Activated CD4-positive, CD25-positive, alpha-beta regulatory T cell treated with anti-CD3 and anti-CD28 coated beads, Interleukin-2, amount 50 U/mL, for 72 hours (primary cell): ENCODE data around the gene VRK1.
A peak's percentile ranks its signal among the peaks of the same experiment; 100 is the strongest.
"Not testable (repeated sequence)": the region's sequence is repeated elsewhere in the genome, so short reads cannot be mapped to it uniquely, and the experiment has no call there.

Experiments
- DNase-seq: peaks from one replicate; pipeline ENCODE4 v3.0.0; 2021

VRK1 gene

GRCh38 chr14:96796851-96797581 lies at the start of gene VRK1:
Gene VRK1 (plus strand): TSS chr14:96797382. CDS start chr14:96833472, 36,090 bp downstream.
- DNase-seq, result peak; percentile 94

- DNase-seq, result no peak
These were observed 49.6 kb upstream of the VRK1 start for GRCh38 chr14:96747608-96748007.

- DNase-seq, result no peak
These were observed 48.8 kb upstream of the VRK1 start for GRCh38 chr14:96748362-96748761.

- DNase-seq, result no peak
These were observed 45.7 kb upstream of the VRK1 start for GRCh38 chr14:96751505-96751904.

GRCh38 chr14:96752125-96752524 lies 45.1 kb upstream of the VRK1 start:
- DNase-seq, result no peak

- no peak for DNase-seq
These were observed 44.6 kb upstream of the VRK1 start for GRCh38 chr14:96752594-96752993.

GRCh38 chr14:96754162-96754844 lies 42.9 kb upstream of the VRK1 start:
- no peak for DNase-seq

- DNase-seq, result no peak
These were observed 42.4 kb upstream of the VRK1 start for GRCh38 chr14:96754845-96755184.

- no peak for DNase-seq
These were observed 40.4 kb upstream of the VRK1 start for GRCh38 chr14:96756745-96757144.

GRCh38 chr14:96757456-96757855 lies 39.7 kb upstream of the VRK1 start:
- no peak for DNase-seq

GRCh38 chr14:96761066-96761465 lies 36.1 kb upstream of the VRK1 start:
- DNase-seq, result no peak

- no peak for DNase-seq
These were observed 34.5 kb upstream of the VRK1 start for GRCh38 chr14:96762650-96763049.

- no peak for DNase-seq
These were observed 33.2 kb upstream of the VRK1 start for GRCh38 chr14:96764012-96764411.

GRCh38 chr14:96765205-96765604 lies 32.0 kb upstream of the VRK1 start:
- not testable (repeated sequence) for DNase-seq

GRCh38 chr14:96772929-96773328 lies 24.3 kb upstream of the VRK1 start:
- DNase-seq, result no peak

GRCh38 chr14:96776791-96777190 lies 20.4 kb upstream of the VRK1 start:
- no peak for DNase-seq

GRCh38 chr14:96780500-96780899 lies 16.7 kb upstream of the VRK1 start:
- no peak for DNase-seq

- no peak for DNase-seq
These were observed 15.8 kb upstream of the VRK1 start for GRCh38 chr14:96781371-96781770.

GRCh38 chr14:96782436-96782835 lies 14.7 kb upstream of the VRK1 start:
- no peak for DNase-seq

- no peak for DNase-seq
These were observed 13.9 kb upstream of the VRK1 start for GRCh38 chr14:96783043-96783914.

GRCh38 chr14:96783915-96784224 lies 13.3 kb upstream of the VRK1 start:
- no peak for DNase-seq

GRCh38 chr14:96790186-96790585 lies 7.0 kb upstream of the VRK1 start:
- no peak for DNase-seq

GRCh38 chr14:96790706-96791105 lies 6.5 kb upstream of the VRK1 start:
- DNase-seq, result no peak

- DNase-seq, result no peak
These were observed 5.2 kb upstream of the VRK1 start for GRCh38 chr14:96792003-96792402.
